ENCODE data around the gene HDAC4.

HDAC4 gene

GRCh38 chr2:239308661-239309397, 92.0 kb downstream of the HDAC4 start:
- DNase-seq (ENCODE audit: low read depth): no peak

DNA sequence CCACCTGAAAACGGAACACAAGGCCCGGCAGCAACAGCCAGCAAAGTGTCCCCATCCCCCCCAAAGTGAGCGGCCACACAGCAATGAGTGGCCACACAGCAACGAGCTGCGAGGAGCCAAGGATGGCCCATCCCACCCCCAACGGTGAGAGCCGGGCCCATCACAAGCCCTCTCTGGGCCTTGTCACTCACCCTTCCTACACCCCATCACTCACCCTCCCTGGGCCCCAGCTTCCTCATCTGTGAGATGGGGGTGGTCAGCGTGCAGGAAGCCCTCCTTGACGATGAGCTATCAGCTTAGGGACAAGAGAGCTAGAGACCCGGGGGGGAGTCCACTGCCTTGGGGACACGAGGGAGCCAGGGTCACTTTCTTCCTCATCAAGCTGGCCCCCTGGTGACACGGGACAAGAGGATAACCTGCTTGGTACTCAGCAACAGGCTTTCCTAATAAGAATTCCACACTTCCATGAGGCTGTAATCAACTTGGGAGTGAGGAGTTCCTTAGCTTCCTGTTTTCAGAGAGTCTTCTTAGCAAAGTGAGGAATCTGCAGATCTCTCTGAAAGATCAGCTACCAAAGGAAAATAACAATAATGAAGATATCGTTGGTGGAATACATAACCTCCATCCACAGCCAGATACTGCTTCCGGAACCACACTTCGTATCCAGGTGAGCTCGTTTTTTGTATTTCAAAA, 92.8 kb downstream of the HDAC4 start:
- no peak for DNase-seq (ENCODE audit: low read depth)

DNA sequence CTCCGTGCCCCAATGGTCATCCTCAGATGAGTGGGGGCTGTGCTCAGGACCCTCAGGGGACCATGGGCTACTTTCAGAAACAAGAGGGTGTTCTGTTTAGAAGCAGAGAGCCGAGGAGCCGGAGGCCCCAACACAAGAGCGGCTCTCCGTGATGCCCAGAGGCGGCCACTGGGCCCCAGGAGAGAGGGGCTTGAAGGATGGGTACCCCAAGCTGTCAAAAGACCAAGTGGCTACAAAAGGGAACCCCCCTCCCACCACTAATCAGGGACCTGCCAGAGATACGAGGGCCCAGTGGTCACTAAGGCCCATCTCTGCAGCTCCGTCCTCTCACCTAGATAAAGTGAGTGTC, 93.6 kb downstream of the HDAC4 start:
- DNase-seq (ENCODE audit: low read depth): no peak

GRCh38 chr2:239306274-239307220, 94.3 kb downstream of the HDAC4 start:
- no peak for DNase-seq (ENCODE audit: low read depth)

DNA sequence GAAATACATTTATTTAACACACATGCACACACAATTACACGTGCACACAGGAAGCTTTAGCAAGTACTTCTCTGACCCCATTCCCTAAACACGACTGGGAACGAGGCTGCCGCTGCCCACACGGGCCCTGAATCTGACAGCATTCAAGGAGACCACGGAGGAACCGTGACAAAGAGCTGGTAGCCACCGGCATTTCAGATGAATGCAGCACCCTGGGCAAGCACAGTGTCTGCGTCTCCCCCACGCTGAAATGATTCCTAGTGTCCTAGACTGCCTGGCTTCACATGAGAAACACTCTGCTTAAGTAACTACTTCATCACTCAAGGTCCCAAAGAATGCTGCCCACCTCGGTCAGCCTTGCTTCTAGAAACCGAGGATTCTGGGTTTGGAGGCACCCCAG, 95.0 kb downstream of the HDAC4 start:
- no peak for DNase-seq (ENCODE audit: low read depth)

DNA sequence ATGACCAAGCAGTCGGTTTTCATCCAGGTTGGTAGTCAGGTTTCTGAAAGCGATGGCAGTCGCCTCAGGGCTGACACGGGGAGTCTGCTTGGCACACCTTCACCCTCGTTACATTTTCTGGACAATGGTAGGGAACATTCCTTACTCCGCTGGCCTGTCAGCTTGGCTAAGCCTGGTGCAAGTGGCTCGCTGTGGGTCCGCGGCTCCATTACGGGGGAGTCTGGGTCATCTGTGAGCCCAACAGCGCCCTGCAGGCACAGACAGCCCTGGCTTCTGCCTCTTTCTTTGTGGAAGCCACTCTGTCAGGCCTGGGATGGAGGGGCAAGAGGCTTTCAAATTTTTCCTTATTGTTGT, 95.6 kb downstream of the HDAC4 start:
- no peak for DNase-seq (ENCODE audit: low read depth)

- DNase-seq (ENCODE audit: low read depth): no peak
These were observed 96.1 kb downstream of the HDAC4 start for GRCh38 chr2:239304533-239305221.

DNA sequence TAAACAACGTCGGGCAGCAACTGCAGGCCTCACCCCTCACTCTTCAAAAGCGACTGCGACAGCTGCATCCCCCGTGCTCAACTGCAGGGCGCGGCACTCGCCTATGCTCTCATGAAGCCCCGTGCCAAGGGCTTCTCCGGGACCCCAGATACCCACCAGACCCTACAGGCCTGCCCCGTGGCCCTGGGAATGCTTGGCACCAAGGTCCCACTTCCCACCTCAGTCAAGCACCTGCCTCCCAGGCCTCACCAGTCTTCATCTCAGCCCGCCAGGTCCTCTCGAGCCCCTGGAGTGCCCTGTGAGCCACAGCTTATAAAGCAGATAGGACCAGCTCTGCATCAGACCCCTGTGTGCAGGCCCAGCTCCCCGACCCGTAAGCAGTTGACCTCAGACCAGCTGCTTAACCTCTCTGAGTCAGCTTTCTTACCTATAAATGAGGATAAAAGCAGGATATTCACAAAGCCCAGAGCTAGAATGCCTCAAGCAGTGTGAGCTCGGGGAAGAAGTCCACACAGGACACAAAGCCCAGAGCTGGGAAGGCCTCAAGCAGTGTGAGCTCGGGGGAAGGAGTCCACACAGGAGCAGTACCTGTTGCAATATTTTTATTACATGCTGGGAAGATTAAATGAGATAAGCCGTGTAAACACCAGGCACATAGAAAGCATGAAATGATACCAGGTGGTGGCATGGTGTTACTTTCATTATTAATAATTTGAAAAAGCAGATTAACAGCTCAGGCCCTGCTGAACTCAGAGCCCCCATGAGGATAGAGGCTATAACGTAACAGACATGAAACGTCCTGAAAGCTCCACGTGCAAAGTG, 96.9 kb downstream of the HDAC4 start:
- DNase-seq (ENCODE audit: low read depth): no peak

DNA sequence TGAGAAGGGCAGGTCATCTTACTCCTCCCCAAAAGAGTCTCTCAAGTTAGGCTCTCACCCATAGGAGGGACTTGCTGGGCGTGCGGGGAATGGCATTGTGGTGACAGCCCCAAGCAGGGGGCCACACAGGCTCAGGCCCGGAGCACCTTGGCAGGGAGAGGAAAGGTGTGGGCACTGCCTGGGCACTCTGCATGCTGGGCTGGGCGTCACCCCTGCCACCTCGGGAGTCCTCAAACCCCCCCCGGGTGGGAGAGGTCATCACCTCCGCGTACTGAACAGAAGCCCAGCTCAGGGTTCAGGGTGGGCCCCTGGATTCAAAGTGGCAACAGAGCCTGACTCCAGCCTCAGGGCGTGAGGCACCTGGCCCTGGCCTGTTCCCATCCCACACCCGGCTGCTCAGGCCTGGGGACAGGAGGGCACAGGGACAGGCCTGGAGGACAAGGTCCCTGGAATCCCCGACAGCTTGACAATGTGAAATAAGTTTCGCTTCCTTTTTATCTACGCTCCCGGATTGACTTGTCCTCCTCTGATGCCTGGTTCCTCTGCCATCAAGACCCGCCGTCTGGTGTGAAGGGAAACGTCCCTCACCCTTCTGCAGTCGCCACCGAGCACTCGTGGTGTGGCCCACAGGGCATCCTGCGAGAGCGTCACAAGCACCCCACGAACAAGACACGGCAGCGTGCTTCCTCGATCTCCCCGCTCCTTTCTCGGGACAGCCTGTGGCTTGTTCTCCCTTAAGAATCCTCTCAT, 97.8 kb downstream of the HDAC4 start:
- DNase-seq (ENCODE audit: low read depth): no peak

DNA sequence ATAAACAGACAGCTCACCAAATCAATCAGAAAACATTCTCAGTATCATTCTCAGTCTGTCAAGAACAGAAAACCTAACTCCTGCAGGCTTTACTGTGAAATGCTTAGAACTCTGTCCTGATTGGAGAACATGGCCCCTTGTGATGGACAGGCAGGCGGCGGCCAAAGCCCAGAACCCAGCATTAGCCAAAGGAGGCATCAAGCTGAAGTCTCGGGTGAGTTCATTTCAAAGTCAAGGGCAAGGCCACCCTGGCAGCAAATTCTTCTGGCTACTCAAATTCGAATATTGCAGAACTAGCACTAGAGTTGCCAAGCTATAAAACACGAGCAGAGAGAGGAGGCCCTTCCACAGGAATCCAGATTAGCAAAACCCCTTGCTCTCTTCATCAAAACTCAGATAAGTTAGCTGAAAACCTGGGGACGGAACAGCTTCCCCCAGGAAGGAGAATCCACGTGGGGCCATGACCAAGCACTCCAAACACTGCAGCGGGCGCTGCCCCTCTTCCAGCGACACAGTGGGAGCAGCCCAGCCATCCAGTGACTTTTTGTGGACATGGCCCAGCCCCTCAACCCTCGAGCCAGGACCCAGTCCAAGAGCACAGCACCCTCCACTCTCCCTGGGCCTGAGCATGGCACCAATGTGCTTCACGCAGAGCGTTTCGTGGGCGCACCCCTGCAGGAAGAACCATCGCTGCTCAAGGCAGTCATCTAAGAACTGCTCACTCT, 98.6 kb downstream of the HDAC4 start:
- no peak for DNase-seq (ENCODE audit: low read depth)

DNA sequence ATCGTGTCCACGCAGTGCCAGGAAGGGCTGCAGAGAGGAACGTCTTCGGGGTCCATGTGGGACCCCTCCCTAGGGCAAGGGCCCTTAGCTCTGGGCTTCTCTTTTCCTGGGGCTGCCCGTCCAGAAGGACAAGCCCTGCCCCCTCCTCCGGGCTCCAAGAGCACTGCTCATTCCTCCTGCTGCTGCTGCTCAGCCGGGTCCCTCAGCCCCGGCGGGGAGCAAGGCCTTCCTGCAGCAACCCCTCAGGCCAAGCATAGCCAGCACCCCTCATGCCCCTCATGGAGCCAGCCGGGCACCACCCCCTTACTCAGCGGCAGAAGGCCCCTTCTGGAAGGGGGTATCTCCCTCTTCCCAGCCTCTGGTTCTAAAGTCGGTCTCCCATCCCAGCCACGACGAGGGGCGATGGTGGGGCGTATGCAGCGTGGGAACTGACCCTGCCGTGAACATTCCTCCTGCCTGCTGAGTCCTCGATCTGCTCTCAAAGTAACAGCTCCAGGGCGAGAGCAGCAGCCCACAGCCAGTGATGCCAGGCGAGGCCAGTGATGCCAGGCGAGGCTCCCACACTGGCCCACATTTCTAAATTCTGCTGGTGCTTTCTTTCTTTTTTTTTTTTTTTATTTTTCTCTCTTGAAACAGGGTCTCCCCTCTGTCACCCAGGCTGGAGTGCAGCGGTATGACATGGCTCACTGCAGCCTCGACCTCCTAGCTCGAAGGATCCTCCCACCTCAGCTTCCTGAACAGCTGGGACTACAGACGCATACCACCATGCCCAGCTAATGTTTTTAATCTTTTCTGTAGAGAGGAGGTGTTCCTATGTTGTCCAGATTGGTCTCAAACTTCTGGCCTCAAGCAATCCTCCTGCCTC, 99.7 kb downstream of the HDAC4 start:
- DNase-seq (ENCODE audit: low read depth): no peak

- no peak for DNase-seq (ENCODE audit: low read depth)
These were observed 100.6 kb downstream of the HDAC4 start for GRCh38 chr2:239300242-239300641.

- DNase-seq (ENCODE audit: low read depth): no peak
These were observed 101.4 kb downstream of the HDAC4 start for GRCh38 chr2:239299218-239299939.

DNA sequence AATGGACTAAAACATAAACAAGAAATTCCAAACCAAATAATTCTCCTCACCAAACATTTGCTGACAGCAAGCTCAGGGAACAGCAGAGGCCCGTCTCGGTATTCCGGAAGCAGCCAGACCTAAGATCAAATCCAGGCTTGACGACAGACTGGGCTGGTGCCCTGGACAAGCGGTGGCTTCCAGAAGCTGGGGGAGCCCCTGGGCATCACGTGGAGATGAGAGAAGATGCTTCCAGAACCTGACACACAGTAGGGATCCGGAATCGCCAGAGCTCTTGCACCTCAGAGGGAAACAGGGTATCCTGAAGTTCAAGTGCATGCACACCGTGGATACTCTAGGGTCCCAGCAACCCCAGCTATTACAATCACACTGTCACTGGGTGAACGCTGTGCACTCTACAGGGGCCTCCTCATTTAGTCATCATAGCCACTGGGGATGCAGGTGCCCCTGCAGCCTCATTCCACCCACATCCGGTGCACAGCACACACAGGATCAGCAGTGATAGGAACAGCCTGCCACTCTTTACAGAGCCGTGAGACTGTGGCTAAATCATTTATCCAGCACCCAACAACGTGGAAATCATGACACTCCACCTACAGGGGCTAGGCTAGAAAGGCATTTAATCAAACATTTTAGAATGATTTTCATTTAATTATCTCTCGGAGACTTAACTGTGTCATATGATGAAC, 102.6 kb downstream of the HDAC4 start:
- DNase-seq (ENCODE audit: low read depth): peak; percentile 64

DNA sequence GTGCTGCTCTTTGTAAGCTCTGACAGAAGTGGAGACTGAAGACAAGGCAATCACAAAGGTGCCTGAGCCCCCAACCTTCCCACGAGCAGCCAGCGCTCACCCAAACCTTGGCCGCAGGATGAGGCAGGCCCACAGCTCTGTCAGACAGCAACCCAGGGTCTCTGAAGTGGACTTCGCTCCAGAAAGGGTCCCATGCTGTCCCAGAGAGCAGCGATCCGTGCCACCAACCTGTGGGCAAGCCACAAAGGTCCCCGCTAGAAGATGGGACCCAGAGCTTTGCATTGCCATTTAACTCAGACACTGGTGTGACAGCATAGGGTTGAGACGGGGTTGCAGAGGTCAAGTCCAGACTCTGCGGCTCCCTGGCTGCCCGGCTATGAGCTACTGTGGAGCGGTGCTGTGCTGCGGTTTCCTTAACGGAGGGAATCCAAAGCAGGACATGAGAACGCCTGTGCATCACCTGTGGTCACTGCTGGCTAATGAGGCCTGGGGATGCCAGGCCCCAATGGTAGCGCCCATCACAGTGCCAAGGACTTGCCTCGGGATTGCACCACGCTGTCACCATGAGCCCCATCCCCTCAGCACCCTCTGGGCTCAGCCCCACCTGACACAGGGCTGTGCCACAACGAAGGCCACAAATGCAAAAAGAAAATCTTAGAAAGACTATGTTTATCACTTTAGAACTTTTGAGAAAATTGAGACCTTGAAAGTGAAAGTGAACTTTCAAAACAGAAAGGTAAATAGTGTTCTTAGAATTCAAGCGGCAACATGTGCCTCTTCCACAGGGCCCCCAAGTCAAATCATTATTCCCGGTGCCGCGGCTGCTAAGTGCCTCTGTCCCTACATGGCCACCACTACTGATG, 103.4 kb downstream of the HDAC4 start:
- DNase-seq (ENCODE audit: low read depth): no peak

DNA sequence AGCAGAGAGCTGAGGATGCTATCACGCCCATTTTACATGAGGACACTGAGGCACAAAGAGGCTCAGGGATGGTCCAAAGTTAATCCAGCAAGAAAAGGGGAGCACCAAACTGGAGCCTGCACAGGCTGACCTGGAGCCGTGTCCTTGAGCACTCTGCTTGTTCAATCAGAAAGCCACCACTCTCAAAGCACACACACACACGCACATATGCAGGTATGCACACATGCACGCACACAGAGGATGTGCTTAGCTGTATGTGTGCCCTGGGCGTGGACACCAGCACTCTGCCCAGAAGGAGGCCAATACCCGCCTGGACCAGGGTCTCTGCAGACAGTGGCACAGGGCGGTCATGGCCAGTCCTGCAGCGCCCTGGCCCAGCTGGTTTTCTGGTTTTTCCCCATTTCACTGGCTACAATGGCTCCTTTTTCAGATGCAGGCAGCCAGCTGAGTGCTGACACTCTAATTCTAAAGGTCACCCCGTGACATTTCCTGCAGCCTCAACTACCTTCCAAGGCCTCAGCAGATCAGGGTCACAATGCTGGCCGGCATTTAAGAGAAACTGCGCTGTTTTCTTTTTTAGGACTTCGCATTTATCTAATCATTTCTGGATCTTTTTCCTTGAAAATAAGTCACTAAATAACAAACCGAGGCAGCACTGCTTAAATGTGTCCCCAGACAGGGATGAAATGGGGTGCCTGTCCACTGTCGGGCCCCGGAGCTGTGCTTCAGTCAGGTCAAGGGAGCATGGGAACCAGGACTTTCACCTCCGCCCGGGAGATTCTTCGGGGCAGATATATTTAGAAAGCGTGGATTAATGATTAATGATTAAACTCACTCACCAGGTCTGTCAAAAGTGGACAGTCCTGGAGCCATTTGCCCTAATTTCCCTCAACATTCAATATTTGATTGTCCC, 104.5 kb downstream of the HDAC4 start:
- DNase-seq (ENCODE audit: low read depth): no peak

Data from activated T-helper 1 cell treated with Interleukin-2 at 50 U/mL for 16 hours (primary cell).